Measurements from ENCODE around the gene EFCC1.

- TF ChIP-seq GZF1 (CRISPR knock-in tag; IDR thresholded peaks at IDR 0.05), result no peak
- no peak for TF ChIP-seq KDM1A (CRISPR knock-in tag; IDR thresholded peaks at IDR 0.05)
- TF ChIP-seq RFX1 (IDR thresholded peaks at IDR 0.05), result no peak
Observed at GRCh38 chr3:129037093-129037419, 36.0 kb downstream of the EFCC1 start.

All from HepG2 (cell line).